NCI-H2107 (cell line): Measurements from ENCODE around the gene CASZ1.

ENCODE experiments used
- DNase-seq: peaks from one replicate; lab custom pipeline; 2025; lab: John Stamatoyannopoulos, UW

CASZ1 gene

DNA sequence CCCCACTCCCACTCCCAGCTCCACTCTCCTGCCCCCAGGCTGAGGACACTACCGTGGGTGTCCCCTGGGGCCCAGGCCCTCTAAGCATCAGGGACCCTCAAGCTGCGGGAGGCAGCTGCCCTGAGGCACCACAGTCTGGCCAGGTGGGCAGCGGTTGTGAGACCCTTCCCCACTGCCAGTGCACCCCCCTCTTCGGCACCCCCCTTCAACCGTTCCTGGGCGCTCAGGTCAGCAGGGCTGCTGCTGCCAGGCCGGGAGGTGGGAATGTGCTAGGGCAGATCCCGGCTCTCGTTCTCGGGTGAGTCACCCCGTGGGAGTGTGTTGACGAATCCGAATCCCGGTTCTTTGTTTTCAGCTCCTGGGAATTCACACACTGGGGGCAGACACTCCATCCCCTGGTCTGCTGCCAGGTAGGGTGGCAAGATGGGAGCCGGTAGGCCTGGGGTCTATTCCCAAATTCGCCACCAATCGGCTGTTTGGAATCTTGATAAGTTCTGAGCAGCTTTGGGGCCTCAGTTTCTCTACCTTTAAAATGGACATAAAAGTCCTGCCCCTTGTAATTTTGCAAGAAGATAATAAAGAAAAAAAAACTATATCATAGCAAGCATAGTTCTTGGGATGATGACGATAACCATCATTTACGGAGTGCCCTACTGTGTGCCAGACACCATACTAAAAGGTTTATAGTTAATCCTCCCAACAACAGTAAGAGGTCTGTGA, 28.5 kb upstream of the CASZ1 start:
- no peak for DNase-seq

DNA sequence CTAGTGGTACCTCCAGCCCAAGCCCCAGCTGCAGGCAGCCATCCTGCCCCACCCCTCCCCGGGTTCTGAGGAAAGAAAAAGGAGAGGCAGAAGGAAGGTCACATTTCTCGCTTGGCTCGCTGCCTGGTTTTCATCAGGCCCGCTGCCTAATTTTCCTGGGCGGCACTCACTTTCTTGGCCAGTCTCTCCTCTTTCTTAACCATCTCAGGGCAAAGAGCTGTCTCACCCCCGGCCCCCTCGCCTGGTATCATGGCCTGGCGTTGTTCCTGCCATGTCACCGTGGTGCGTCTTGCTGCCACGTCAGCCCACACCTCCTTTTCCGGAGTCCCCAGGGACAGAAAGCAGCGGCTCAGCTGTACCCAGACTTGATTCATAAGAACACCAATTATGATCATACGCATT, 26.6 kb upstream of the CASZ1 start:
- no peak for DNase-seq

DNA sequence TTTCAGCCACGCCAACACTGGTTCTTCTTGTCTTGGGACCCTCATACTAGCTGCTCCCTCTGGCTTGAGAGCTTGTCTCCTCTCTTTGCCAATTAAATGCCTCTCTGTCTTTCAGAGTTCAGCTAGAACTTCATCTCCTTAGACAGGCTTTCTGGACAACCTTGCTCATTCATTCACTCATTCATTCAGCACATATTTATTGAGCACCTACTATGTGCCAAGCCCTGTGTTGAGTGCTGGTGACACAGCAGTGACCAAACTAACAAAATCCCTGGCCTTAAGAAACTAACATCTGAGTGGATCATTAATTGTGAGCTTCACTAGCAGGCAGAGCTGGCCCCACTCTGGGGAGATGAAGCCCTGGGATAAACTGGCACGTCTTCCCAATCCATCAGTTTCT, 24.9 kb upstream of the CASZ1 start:
- DNase-seq, result no peak

DNA sequence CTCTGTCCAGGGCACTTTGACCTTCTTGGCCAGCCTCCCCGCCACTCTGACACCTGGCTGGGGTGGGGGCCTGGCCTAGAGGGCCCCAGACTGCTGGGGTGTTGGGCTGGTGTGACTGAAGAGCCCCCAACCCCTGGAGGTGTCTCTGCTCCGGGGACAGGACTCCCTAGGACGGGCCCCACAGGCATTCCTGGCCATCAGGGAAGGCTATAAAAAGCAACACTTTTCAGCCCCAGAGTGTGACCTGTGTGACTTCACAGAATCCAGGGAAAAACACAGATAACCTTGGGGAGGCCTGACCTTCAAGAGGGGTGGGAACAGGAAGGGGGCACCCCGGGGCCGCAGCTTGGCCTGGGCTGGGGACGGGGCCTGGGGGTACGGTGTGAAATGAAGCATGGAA, 24.0 kb upstream of the CASZ1 start:
- DNase-seq, result no peak

DNA sequence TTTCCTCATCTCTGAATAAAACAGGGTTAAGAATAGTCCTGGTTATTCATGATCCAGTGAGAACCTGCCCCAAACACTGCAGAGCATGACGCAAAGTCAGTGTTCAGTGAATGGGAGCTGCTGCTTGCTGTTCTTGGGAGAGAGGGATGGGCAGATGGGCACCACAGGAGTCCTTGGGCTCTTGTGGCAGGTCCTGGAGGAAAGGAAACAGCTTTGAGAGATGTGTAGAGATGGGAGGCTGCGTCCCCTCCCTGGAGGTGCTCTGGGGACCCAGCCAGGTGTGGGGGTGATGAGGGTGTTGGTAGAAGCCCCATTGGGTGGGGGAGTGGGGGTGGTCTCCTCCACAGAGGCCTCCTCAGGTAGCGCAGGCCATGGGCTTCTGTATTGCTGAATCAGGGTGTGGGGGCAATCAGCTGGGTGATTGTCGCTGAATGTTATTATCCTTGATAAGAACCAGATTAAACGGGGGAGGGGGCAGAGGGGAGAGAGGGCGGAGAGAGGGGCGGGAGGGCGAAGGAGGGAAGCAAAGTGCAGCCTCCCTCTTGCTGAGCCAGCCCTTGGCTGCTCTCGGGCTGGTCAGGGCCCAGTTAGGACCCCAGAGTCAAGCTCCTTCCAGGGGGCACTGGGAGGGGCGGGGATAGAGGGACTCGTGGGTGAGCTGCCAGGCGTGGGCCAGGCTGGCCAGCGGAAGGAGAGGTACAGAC, 22.9 kb upstream of the CASZ1 start:
- no peak for DNase-seq

DNA sequence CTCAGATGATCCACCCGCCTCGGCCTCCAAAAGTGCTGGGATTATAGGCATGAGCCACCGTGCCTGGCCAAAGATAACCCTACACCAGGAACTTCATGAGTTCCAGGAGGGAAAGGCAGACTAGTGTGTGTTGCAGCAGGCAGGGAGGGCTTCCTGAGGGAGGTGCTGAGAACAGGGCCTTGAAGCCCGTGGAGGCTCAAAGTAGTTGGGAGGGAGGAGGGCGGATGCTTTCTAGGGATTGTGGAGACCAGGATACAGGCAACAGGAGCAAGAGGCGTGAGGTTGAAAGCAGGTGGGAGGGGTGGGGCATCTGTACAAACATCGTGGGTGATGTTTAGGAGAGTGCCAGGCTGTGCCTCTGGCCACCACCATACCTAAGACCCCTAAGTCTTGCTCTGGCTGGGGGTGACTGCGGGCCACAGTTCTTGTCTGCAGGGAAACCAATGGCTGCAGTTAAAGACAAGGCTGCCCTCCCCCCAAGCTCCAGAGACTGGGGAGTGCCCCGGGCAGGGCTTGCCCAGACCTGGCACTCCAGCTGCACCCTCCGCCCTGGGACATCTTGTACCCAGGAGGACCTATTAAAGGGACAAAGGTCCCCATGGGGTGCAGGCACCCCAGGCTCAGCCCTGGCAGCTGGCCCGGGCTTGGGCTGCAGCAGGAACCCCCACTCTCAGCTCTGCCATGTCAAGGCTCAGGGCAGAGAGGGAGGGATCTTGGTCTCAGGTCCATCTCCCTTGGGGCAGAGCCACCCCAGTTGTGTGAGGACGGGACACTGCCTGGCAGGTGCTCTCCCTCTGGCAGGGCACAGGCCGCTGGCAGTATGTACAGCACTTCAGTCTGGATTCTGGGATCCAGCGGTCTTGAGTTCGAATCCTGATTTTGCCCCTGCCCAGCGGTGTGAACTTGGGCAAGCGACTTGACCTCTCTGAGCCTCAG, 22.1 kb upstream of the CASZ1 start:
- no peak for DNase-seq

DNA sequence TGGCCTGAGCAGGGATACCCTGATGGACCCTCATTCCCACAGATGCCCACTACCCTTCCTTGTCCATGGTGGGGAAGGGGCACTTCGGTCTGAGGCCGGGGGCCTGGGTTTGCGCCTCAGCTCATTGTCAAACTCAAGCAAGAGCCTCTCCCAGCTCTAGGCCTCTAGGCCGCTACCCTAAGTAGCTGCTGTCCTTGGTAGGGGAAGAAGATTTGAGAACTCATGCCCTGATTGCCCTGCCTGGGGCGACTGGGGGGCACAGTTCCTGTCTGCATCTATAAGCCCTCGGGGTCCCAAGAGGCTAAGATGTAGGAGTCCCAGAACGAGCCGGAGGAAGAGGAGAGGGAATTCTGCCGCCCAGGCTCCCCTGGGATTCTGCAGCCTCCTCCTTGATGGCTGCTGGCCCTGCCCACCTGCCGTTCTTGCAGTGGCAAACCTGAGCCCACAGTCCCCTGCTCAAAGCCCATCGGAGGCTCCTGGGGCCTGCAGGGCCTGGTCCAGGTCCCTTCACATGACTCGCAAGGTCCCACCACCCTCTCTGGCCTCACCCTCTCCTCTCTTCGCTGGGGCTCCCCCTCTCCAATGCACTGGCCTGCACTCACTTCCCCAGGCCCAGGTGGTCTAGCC, 20.4 kb upstream of the CASZ1 start:
- no peak for DNase-seq

DNA sequence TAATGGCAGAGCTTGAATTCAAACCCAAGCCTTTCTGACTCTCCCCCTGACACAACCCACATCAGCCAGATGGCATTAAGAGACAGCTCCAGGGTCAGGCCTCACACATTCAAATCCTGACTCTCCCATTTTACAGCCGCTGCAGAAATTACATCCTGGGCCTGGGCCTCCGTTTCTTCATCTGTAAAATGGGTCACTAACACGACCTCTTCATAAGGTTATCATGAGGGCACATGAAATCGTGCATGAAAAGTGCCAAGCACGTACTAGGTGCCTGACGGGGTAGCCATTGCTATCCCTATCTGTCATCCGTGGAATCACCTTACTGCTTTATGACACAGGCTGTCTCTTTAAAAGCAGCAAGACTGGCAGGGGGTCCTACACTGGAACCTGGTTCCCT, 19.8 kb upstream of the CASZ1 start:
- DNase-seq, result no peak

DNA sequence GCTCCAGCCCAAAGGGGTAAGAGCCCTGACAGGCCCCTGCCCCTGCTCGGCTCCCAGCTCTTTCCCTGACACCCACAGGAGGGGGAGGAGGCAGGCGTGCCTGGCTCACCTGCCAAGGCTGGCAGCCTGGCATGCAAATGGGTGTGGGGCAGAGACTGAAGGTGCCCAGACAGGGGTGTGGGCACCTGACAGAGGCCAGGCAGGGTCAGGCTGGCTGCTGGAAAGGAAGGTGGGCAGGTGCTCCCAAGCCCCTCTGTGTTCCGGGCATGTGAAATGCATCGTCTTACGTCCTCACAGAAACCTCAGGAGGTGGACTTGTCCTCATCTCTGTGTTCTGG, 19.4 kb upstream of the CASZ1 start:
- DNase-seq, result no peak

DNA sequence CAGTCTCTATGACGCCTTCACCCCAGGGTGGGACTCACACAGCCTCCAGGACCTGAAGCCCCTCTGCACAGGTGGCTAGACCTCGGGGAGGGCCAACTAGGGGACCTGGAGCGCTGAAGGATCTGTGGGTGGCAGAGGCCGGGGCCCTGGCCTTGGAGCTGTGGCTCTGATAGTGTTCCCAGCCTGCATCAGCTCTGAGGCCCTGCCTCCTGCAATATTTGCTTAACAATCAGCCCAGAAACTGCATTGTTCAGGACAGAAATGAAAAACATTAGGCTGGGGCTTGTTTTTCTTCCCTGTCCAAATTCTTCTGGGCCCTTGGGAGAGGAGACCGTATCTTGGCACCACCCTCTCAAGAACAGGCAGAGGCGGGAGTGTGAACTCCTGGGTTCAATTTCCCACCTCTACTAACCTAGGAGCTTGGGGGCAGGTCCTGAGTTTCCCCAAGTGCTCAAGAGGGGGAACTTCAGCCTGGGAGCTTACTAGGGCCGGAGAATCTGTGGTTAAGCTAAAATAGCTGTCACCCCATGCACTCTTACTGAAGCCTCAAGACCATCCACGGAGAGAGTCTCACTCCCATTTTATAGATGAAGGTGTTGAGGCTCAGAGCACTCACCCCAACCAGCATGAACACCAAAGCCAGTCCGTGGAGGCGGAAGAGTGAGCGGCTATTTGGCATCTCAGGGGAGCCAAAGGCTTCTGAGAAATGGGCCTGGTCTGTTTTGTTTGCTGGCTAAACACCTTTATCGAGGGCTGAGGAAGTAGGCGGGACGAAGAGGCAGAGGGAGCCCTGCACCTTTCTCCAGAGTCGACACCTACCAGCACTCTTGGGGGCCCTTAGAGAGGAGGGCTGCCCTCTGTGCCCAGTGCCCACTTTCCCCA, 18.8 kb upstream of the CASZ1 start:
- DNase-seq, result no peak

DNA sequence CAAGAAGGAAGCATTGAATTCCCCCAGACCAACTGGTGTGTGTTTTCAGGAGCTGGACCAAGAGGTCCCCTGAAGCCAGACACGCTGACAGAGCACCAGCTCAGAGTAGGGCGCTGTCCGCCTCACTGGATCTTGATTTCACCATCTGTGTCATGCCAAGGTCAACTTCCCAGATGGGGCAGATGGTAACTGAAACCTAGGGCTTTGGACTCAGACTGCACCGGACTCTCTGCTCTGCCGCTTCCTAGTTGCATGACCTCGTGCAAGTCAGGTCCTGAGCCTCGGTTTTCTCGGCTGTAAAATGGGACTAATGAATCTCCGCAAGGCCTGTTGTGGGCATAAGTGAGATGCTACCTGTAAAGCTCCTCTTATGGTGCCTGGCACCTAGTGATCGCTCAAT, 17.9 kb upstream of the CASZ1 start:
- no peak for DNase-seq

DNA sequence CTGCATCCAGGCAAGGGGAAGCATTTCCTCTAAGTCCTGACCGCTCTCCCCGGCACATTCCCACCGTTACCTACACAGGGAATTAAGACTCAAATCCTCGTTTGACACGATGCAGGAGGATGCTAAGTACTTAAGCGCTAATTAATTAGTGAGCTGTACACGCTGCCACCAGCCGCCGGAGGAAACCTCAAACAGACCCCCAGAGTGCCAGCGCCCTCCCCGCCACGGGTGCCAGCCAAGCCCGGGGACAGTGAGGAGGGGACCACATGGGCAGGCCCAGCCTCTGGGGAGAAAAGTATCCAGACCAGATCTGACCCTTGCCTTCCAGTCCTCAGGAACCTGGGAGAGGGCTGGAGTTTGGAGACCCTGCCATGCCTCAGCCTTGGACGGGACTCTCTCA, 17.4 kb upstream of the CASZ1 start:
- DNase-seq, result no peak

DNA sequence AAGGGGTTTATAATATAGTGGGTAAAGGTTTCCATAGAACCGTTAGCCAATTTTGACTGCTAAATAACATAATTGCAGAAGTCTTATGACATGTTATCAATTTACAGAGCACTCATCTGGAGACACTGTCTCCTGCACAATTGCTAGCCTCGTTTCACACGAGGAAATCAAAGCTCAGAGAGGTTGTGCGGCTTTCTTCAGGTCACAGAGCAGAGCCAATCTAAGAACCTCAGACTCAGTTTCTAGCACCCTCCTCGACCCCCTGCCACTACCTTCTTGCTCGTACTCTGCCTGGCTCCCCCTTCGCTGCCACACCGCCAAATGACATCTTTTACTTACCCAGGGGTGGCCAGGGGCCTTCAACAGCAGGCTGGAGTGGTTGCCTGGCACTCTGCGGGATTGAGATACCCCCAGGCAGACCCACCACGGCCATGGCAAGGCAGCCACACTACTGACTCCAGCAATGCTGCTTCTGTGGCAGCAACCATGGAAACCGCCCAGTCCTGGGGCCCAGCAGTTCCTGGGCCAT, 16.0 kb upstream of the CASZ1 start:
- no peak for DNase-seq

DNA sequence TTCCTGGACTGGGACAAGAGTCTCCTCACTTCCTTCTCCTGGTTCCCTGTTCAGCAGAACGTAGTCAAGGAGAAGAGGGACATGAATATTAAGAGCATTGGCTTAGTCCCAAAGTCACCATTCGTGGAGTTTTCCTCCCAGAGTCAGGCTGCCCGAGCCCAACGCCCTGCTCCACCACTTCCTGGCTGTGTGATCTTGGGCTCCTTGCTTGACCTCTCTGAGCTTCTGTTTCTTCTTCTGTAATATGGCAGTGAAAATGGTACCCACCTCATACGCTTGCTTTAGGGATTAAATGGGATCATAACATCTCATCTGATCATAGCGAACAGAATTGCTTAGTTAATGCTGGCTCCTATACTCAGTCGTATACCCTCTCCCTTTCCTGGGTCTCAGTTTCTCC, 12.0 kb upstream of the CASZ1 start:
- no peak for DNase-seq

DNA sequence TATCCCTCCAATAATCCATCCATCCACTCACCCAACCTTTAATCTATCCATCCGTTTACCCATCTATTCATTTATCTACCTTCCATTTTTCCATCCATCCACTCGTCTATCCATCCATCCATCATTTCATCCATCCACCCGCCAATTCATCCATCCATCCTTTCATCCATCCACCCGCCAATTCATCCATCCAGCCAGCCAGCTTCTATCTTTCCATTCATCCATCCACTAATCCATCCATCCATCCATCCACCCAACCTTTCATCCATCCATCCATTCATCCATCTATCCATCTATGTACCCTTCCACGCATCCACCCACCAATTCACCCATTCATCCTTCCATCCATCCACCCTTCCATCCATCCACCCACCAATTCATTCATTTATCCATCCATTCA, 10.5 kb upstream of the CASZ1 start:
- no peak for DNase-seq

DNA sequence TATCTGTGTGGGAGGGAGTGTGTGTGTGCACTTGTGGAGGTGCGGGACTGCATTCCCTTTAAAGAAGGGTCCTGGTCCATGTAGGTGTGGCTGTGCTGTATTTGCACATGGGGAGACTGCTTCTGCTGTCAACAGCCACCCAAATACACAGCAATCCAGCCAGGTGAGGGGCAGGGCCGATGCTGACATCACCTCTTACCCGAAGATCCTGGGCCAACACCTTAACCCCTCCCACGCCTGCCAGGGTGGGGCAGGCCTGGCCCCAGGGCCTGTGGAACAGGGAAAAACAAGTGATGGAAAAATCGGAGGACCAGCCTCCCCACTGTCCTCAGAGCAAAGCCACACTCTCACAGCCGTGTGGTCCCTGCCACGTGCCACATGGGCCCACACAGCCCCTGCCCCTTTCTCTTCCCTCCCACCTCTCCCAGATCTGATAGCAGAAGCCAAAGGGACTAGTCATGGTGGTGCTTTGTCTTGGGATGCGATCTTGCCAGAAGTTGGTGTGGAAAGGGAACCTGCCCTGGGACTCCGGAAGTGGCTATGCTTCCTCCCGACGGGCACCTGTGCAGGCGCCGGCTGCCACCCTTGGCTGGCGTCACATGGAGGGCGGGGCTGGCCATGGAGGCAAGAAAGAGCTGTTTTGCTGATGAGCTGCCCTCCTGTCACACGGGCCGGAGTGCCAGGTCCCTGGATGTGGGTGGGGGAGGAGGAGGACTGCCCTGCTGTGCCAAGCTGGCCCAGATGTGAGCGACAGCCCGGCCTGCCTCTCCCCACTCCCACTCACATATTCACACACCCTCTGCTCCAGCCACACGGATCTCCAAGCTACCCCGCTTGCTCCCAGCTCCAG, 7.8 kb upstream of the CASZ1 start:
- DNase-seq, result no peak

DNA sequence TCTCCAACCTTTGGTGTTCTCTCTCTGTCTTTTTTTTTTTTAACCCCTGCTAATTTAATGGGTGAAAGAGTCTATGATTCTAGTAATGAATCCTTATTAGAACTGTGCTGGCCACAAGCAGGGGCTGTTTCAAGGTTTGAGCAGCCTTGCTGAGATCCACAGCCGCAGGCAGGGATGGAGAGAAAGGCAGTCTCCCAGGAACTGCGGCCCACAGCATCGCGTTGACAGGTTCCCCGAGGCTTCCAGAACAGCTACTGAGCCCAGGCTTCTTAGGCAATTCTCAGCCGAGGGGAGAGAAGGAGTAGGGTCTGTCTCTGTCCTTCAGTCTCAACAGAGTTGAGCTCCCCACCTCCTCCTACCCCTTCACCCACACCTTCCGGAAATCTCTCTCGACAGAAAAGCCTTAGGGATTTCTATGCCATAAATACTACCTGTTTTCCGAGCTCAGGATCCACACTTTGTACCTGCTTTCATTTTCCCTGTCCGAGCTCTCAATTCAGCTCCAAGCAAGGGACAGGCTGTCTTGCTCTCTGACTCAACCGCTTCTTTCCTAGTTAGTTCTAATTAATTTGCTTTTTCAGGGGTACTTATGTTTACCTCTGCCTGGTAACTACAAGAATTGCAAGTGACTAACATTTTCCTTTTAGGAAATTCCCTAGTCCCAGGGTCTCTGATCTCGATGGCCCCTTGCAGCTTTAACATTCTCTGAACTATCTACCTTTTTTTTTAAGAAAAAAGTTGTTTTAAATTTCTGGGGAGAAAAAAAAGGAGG, 6.7 kb upstream of the CASZ1 start:
- no peak for DNase-seq

DNA sequence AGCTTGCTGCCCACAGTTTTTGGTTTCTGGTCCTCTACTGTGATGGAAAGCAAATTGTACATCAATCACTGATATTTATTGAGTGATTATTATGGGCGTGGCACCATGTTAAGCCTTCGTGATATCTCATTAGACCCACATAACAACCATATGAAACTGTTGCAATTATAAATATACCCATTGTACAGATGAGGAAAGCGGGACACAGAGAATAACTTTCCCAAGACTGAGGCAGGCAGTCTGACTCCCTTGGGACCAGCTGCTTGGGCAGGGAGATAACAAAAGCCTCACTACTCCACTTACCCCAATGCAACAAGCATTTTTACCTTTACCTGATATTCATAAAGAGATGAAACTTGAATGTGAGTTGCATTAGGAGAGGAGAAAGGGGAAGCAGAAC, 4.3 kb upstream of the CASZ1 start:
- DNase-seq, result no peak

DNA sequence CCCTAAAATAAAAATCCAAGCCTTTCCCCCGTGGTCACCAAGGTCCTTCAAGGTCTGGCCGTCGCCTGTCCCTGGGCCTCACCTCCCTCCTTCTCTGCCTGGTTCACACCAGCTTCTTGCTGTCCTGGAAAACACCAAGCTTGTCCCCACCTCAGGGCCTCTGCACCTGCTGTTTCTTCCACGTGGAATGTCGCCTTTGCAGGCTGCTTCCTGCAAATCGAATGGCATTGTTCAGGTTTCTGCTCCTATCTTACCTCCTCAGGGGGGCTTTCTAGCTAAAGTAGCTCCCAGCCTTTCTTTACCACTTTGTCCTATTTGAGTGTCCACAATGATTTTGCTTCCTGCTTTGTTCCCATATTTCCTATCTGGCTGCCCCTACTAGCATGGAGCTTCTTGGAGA, 3.3 kb upstream of the CASZ1 start:
- no peak for DNase-seq
